Measurements from ENCODE around the gene PTOV1. TPM values are rescaled to one million over a fixed set of nuclear protein-coding genes. Genes with fewer than 3 reads are reported as not detected.

PTOV1 gene
- total and polyA plus RNA-seq, 2 of the 8 experiments (the other 6 are each of a cell fraction or from before 2014, with no cell fraction given), result 147 to 251 TPM

DNA sequence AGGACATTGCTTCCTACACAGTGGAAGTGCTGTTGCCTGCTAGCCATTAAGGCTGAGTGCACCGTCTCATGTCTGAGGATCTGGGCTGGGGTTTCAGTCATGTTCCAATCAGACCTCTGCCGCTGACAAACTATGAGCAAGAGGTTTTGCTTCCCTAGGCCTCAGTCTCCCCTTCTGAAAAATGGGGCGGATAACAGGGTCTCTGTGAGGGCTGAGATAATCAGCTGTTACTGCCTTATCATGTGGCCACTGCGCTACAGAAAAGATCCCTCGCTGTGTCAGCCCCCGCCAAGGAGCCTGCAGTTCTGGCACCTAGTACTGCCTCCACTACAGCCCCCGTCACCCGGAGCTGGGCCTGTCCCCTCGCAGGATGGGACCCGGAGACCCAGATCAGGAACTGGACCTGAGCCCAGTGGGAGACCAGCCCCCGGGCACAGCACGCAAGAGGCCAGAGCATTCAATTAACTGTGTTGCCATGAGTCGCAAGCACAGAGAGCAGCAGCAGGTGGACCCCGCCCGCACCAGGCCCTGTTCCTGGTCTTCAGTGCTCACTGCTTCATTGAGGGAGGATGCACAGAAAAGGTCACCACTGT lies 19.4 kb downstream of the PTOV1 start:
- Histone ChIP-seq H3K9ac (replicated peaks in 1 of 4; ENCODE audit: extremely low read depth in 1 of 4, low read depth in 3 of 4, low read length in 3 of 4) (peak overlapping the region in 3 of 4 experiments; percentile 57 to 79 (median 72); a peak in 6 of 7 replicates), H2AFZ (ENCODE audit: low read length) (no peak overlapping the region), H4K91ac (replicated peaks; ENCODE audit: insufficient read length, low read length) (peak overlapping the region; percentile 93), H3K18ac (ENCODE audit: extremely low read depth, low read length) (peak overlapping the region; percentile 90; the same call in 1 of the 2 replicates), H3K36me3 (ENCODE audit: control insufficient read depth in 2 of 4, insufficient read depth in 4 of 4, low read length in 3 of 4) (no peaks in the 10 kb centered on the region; a peak in 1 of 8 replicates), H3K27me3 (replicated peaks in 1 of 4; ENCODE audit: control insufficient read depth in 3 of 4, extremely low read depth in 1 of 4, insufficient read depth in 3 of 4, low read length in 3 of 4) (no peaks in the 10 kb centered on the region), H3K4ac (replicated peaks; ENCODE audit: insufficient read length, low read depth, low read length) (peak overlapping the region; percentile 95), H2BK20ac (ENCODE audit: low read length) (no peak overlapping the region), H3K4me2 (ENCODE audit: insufficient read depth in 1 of 2, low read depth in 2 of 2, low read length in 2 of 2) (peak overlapping the region; percentile 83 to 96), H4K8ac (ENCODE audit: extremely low read depth, insufficient read depth, low read length) (peak overlapping the region; percentile 76; the same call in 1 of the 2 replicates), H3K23ac (ENCODE audit: insufficient read length) (no peak overlapping the region), H3K79me1 (ENCODE audit: low read depth, low read length) (peaks cover 10% of the 10 kb centered on the region), H3K23me2 (ENCODE audit: low read depth, low read length) (peaks cover 17% of the 10 kb centered on the region), H3K79me2 (ENCODE audit: control insufficient read depth in 1 of 2, insufficient read depth in 2 of 2, low read length in 2 of 2) (peaks cover 0 to 24% of the 10 kb centered on the region in 2 experiments; a peak in 2 of 4 replicates), H2BK15ac (ENCODE audit: low read length) (peak overlapping the region; percentile 98), H4K5ac (ENCODE audit: insufficient read length, low read depth, low read length) (peak overlapping the region; percentile 75), H2BK5ac (ENCODE audit: low read depth, low read length) (peak overlapping the region; percentile 94), H3K56ac (replicated peaks; ENCODE audit: insufficient read length, low read depth, low read length) (no peak overlapping the region), H3K14ac (ENCODE audit: insufficient read length) (no peak overlapping the region), H2AK5ac (ENCODE audit: low read depth, low read length) (peak overlapping the region; percentile 99), H3K4me3 (ENCODE audit: extremely low read depth in 1 of 4, insufficient read depth in 2 of 4, low read depth in 3 of 4, low read length in 4 of 4) (peak overlapping the region; percentile 45 to 70 (median 56)), H2BK120ac (replicated peaks; ENCODE audit: low read depth, low read length) (peak overlapping the region; percentile 79), H3K9me3 (ENCODE audit: insufficient read depth in 2 of 2, low read depth in 1 of 2, low read length in 1 of 2) (no peaks in the 10 kb centered on the region), H3K4me1 (replicated peaks in 1 of 4; ENCODE audit: control insufficient read depth in 3 of 4, insufficient read depth in 4 of 4, low read length in 3 of 4) (peaks cover 0 to 16% (median 7%) of the 10 kb centered on the region in 4 experiments; a peak in 5 of 7 replicates), H2BK12ac (ENCODE audit: low read depth, low read length) (peak overlapping the region; percentile 96), H4K20me1 (replicated peaks in 1 of 2; ENCODE audit: control insufficient read depth in 1 of 2, insufficient read depth in 2 of 2, low read length in 2 of 2) (no peaks in the 10 kb centered on the region), H3K27ac (ENCODE audit: low read depth, low read length) (peak overlapping the region; percentile 77)
- whole genome bisulfite sequencing, 2 experiments (ENCODE audit: extremely low coverage in 1 of 2, insufficient coverage in 1 of 2, insufficient read length in 1 of 2, insufficient replicate concordance in 2 of 2, low coverage in 1 of 2, low lambda C conversion rate in 2 of 2, missing lambda C conversion rate in 1 of 2), result 93% methylated on average over 15 of the region's 15 CpGs; no CpG with 5 or more reads in 1 of the 2 experiments
- DNase-seq (ENCODE audit: low read depth in 1 of 2, low spot score in 2 of 2) (no peak), FAIRE-seq (no peak)
- ChIA-PET CTCF (ENCODE audit: partially characterized antibody) (interaction anchor here (1.2 kb wide), 1 partner anchor 11 kb away, joined by 3 read pairs; no protein-coding TSS in a partner anchor), POLR2A (ENCODE audit: partially characterized antibody) (interaction anchor here (0.8 to 12.4 kb wide), 5 partner anchors 9 to 290 kb away, joined by 3 to 247 read pairs (median 3); partner anchors contain the start of genes NOSIP, PRRG2 and PTOV1)
- no peak for TF ChIP-seq CHD2 (IDR thresholded peaks at IDR 0.05; ENCODE audit: low read length)
- no peak for TF ChIP-seq TBP (IDR thresholded peaks at IDR 0.05; ENCODE audit: low read depth, low read length)
- no peak for TF ChIP-seq TAF7 (optimal IDR thresholded peaks at IDR 0.05; ENCODE audit: borderline replicate concordance, low read depth, low read length)
- TF ChIP-seq FOSL1 (IDR thresholded peaks at IDR 0.05; ENCODE audit: insufficient read depth, low read depth, low read length), result no peak
- TF ChIP-seq POLR2A (IDR thresholded peaks at IDR 0.05; ENCODE audit: control extremely low read depth in 1 of 2, low read depth in 2 of 2, low read length in 2 of 2), result no peak

All from H1 (cell line).